ENCODE data around the gene DLL4.

DNA sequence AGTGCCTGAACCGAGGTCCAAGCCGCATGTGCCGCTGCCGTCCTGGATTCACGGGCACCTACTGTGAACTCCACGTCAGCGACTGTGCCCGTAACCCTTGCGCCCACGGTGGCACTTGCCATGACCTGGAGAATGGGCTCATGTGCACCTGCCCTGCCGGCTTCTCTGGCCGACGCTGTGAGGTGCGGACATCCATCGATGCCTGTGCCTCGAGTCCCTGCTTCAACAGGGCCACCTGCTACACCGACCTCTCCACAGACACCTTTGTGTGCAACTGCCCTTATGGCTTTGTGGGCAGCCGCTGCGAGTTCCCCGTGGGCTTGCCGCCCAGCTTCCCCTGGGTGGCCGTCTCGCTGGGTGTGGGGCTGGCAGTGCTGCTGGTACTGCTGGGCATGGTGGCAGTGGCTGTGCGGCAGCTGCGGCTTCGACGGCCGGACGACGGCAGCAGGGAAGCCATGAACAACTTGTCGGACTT, 7.1 kb downstream of the DLL4 start:
- TF ChIP-seq CTCF (IDR thresholded peaks at IDR 0.05): no peak
- TF ChIP-seq POLR2A (IDR thresholded peaks at IDR 0.05): no peak
